Activated CD8-positive, alpha-beta memory T cell treated with anti-CD3 and anti-CD28 coated beads, Interleukin-2, amount 50 U/mL, for 1 hour (primary cell): ENCODE measurements around the gene ZACN.

Source experiments
- DNase-seq: peaks from one replicate; pipeline ENCODE4 v3.0.0-alpha.2; 2020; ENCODE audit errors: extremely low read depth

The ZACN gene

DNA sequence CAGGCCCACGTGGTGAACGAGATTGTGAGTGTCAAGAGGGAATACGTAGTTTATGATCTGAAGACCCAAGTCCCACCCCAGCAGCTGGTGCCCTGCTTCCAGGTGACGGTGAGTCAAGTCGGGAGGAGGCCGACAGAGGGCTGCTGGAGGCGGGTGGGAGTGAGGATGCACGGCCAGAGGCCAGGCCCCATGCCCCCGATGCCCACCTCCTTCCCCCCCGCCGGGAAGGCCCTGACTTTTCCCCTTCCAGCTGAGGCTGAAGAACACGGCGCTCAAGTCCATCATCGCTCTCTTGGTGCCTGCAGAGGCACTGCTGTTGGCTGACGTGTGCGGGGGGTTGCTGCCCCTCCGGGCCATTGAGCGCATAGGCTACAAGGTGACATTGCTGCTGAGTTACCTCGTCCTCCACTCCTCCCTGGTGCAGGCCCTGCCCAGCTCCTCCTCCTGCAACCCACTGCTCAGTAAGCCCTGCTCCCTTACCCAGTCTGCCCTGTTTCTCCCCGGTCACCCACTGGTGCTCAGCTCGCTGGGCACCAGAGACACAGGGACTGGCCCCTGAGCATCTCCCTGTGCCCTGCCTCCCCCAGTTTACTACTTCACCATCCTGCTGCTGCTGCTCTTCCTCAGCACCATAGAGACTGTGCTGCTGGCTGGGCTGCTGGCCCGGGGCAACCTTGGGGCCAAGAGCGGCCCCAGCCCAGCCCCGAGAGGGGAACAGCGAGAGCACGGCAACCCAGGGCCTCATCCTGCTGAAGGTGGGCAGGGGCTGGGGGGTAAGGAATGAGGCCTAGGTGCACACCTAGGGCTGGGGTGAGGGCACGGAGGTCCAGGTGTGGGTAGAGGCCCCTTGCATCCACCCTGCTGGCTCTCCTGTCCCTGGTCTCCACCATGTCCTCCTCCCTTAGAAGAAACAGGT is 2.6 kb downstream of the ZACN start:
- DNase-seq: no peak

DNA sequence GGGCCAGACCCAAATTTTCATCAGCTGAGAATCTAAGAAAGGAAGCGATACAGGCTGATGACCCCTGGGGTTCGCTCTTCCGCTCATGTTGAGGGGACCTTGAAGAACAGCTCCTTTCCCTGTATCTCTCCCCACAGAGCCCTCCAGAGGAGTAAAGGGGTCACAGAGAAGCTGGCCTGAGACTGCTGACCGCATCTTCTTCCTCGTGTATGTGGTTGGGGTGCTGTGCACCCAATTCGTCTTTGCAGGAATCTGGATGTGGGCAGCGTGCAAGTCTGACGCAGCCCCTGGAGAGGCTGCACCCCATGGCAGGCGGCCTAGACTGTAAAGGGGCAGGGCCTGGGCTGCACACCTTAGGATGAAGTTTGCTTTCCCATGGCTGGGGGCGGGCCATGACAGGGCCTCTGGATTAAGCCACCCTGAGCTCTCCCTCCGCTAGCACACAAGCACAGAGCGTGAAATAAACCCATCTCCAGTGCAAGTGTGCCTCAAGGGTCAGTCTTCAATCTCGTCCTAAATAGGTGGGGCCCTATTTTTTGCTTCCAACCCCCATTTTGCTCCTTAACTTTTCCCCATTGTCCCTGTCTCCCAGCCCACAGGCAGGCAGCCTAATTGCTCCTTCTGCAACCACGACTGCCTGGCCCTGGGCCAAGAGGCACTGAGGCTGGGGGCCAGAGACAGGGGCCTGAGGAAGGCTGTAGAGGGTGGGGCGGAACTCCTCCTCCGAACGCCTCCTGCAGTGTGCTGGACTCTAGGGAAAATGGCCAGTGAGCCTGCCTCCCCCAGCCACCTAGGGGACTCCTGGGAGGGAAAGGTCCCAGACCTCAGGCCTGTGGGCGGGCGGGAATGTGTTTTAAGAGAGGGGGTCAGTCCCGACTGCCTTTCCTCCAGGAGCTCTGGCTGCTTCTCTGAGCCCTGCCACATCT is 3.6 kb downstream of the ZACN start:
- DNase-seq: no peak

DNA sequence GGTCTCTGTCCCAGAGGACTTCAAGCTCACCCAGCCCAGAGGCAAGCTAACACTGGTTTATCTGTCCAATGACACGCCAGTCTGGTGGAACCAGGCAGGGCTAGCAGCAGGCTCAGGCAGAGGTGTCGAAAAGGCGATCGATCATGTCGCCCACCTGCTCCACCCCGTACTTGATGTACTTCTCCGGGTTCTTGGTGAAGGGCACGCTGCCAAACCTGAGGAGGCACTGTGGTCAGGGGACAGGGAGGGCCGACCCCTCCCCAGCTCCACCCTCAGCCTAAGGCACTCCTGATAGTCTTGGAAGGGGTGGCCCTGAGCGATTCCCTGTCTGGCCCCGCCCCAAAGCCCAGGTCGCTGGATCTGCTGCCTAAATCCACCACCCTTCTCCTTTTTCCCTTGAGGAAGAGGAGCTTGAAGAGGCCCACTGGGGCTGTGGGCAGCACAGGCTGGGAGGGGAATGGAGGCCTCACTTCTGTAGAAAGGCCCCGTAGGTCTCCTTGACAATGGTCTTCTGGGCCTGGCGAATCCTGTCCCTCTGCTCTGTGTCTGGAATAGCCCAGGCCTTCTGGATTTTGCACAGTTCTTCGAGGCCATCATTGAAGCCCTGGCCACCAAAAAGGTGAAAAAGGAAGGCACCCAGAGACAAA is 4.7 kb downstream of the ZACN start:
- DNase-seq: no peak

DNA sequence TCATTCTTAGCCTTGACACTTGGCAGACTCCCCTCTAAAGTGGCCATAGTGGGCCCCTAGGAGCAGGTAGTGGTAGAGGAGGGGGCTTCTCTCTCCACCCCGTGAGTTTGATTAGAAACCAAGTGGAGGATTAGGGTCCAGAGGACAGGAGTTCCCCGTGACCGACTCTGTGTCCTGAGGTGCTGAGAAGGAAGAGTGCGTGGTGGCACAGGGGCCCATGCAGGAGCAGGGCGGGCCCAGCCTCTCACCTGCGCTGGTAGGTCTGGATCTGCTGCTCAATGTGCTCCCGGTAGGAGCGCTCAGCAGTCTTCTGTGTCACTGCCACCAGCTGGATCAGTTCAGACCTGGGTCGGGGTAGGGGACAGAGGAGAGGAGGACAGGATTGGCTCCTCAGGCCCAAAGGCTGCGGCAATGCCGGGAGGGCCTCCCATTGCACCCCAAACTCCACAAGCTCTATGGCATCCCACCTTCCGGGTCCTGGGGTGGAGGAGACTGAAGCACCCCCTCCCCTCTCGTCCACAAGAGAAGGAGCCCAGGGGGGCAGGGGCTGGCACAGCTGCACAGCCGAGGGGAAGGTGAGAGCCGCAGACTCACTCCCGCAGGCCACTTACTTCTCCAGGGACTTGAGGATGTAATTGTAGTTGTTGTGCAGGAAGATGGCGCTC is 6.2 kb downstream of the ZACN start:
- DNase-seq: no peak

DNA sequence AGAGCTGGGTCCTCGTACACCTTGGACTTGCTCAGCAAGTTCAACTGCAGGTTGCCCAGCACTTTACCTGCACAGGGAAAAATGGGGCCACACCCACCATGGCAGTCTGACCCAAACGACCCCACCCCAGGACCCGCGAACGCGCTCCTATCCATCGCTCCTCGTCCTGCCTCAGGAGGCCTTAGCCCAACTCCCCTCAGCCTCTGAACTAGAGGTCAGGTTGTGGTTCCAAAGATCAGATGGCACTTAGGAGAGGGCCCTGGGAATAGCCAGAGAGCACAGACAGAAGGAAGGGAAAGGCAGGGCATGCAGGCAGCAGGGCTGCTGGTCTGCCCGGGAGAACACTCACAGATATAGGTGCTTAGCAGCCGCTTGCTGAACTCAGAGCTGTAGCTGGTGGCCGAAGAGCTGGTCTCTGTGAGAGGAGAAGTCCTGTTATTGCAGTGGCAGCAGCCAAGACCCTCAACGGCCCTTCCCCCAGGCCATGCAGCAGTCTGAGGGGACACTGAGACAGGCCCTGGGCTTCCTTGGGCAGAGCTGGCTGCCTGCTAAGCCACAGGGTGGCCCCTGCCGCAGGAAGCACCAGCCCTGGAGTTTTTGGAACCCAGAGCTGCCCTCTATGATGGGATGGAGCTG is 6.9 kb downstream of the ZACN start:
- DNase-seq: no peak

DNA sequence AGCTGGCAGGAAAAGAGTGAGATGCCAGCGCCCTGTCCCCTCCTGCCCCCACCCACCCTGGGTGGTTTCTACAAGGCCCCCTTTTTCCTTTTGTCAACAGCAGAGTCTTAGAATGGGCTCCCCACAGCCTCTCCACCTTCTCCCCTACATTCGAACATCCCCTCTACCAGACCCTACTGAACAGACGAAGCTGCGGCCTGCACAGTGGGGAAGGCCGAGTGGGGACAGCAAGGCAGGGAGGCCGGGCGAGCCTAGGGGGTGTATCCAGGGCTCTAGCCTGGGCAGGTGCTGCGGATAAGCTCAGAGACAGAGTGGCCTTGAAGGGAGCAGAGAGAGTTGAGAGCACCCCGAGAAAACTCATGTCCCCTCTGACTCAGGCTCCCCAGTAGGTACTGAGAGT is 7.4 kb downstream of the ZACN start:
- DNase-seq: no peak

DNA sequence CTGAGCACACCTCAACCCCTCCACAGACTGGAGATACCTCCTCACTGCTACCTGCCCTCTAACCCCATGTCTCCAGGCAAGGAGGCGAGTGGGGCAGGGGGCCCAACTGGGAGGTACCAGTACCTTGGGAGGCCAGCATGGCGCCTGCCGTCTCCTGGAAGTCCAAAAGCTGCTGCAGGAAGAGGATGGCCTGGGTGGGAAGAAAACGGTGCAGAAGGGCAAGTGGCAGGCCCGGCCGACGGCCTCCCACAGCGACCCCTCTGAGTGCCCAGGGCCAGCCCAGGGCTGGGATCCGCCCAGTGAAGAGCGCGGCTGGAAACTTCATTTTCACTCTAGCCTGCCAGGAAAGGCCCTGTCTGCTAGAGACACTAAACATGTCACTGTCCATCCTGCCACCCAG is 8.5 kb downstream of the ZACN start:
- no peak for DNase-seq

DNA sequence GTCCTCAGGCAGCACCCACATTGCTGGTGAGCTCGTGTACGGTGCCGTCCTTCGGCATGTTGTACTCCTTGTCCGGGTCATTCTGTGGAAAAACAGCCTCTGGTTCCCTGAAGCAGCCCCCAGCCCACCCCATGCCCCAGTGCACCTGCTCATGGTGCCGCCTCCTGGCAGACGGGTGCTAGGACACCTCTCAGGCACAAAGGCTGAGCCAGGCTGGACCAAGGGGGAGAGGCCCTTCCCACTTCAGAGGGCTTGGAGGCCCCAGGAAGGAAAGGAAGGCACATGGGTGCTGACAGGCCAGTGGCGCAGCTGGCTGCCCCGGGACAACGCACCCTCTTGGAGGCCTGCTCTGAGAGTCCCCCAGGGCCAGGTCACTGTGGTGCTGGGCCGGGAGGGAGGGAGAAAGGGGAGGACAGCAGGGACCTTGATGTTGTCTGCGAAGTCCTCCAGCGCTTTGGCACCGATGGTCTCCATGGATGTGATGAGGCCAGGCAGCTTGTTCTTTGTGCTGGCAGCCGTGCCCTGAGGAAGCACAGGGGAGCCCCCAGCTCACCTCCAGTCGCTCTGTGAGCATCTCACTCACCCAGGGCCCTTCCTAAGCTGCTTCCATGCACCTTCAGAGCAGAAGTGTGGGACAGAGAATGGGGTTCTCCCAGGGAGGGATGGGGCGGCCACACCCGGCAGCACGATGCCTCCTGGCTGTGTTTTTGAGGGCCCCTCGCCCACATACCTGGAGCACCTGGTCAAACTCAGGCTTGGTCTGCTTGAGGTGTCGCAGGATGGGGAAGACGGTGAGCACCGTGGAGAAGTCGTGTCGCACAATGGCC is 9.3 kb downstream of the ZACN start:
- DNase-seq: no peak

DNA sequence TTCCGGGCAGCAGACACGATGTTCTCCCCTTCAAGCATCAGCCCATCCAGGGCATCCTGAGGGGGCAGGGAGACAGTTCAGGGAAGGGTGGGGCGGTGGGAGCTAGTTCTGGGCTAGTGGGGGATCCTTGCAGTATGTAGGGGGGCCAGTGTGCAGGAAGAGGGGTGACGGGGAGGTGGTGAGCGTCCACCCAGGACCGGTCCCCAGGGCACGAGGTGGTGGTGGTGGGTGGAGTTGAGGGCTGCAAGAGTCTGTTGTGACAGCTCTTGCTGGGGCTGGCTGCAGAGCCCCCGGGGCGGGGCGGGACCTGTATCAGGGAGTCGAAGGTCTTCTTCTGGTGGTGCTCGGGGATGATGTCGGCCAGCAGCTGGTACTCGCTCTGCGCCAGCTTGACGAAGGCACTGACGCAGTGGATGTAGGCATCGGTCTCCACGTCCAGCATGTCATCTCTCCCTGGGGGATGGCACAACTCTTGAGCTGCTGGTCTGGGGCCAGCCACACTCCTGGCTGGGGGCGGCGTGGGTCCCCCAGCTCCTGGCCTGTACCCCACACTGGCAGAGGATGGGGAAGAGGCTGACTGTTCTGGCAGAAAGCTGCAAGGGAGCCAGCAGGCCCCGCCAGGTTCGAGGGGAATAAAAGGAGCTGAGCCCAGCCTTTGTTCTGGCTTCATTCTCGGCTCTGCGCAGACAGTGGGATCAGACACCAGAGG is 10.0 kb downstream of the ZACN start:
- DNase-seq: no peak

DNA sequence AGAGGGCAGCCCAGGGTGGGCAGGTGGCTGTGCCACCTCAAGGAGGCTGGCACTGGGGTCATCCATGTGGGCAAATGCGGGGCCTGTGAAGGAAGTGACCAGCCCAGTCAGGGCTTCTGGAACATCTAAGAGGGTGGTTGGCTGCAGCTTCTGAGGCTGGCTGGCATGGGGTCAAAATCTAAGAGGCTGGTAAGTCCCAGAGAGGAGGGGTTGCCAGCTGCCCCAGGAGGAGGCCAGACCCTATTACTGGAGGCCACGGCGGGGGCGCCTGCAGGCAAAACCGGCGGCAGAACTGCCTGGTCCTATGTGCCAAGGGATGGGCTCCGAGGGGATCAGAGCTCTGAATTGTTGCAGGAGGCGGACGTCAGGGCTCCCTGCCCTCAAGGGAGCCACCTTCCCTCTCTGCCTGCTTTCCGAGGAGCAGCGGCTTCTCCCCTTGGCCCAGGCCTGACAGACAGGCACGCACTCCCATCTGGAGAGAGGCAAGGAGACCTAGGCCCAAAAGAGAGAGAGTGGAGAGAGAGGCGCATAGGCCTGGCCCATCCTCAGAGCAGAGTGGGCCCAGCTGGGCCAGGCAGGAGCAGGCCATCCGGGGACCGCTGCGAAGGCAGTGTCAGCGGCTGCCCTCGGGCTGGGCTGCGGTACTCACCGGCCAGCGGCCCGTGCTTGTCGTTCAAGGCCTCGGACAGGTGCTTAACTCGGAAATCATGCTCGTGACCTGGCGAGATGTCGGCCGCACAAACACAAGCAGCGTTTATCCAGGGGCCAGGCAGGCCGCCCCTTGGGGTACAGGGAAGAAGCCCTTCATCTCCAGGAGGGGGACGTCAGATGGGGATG is 10.9 kb downstream of the ZACN start:
- no peak for DNase-seq

DNA sequence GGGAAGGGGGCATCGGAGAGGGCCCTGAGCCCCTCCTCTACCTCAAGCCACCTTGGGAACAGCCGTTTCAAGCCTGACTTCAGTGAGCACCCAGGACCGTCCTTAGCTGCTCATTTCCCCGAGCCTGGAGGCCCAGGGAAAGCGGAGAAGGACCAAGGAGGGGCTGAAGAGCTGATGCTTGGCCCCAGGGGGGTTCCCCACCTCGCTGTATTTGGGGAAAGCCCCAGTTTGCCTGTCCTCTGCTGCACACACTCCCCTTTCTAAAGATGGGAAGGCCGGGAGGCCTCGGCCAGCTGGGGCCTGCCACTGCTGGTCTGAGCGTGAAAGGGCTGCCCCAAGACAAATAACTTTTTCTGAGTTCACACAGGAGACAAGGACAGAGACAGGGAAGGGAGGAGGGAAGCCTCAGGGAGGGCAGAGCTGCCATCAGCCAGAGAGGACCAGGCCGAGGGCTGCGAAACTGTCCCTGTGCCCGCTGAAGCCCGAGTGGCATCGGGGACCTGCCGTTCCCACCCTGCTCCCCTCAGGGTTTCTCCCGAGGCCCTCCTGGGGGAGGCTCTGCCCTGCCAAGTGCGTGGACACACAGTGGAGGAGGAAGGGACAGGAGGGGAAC is 11.6 kb downstream of the ZACN start:
- no peak for DNase-seq

DNA sequence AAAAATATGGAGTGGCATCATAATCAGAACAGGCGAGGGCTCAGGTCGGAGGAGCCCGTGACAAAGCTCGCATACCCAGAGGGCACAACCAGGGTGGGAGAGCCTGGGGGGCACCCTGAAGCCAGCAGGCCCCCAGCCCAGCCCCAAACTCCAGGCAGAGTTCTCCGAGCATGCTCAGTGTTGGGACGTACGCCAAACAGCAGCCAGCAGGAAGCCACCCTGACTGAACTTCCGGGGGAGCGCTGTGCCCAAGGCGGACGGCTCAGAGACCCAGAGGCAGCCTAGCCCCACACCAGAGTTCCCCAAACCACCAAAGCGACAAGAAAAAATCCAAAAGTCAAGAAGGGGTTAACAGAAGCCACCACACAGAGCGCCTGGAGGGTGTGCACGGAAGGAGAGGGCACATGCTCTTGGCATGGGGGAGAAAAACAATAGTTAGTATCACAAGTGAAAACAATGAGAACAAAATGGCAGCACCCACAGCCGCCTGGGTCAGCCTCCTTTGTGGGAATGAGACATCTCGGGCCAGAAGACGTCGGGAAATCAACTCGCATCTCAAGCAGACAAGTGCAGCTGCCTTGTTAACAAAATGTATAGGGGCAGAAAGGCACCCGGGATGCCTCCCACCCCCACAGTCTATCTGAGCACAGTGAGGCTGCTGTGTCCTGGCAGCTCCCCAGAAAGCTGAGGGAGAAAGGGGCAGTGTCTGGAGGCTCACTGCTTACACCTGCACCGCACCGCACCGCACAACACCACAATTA is 12.7 kb downstream of the ZACN start:
- DNase-seq: no peak

DNA sequence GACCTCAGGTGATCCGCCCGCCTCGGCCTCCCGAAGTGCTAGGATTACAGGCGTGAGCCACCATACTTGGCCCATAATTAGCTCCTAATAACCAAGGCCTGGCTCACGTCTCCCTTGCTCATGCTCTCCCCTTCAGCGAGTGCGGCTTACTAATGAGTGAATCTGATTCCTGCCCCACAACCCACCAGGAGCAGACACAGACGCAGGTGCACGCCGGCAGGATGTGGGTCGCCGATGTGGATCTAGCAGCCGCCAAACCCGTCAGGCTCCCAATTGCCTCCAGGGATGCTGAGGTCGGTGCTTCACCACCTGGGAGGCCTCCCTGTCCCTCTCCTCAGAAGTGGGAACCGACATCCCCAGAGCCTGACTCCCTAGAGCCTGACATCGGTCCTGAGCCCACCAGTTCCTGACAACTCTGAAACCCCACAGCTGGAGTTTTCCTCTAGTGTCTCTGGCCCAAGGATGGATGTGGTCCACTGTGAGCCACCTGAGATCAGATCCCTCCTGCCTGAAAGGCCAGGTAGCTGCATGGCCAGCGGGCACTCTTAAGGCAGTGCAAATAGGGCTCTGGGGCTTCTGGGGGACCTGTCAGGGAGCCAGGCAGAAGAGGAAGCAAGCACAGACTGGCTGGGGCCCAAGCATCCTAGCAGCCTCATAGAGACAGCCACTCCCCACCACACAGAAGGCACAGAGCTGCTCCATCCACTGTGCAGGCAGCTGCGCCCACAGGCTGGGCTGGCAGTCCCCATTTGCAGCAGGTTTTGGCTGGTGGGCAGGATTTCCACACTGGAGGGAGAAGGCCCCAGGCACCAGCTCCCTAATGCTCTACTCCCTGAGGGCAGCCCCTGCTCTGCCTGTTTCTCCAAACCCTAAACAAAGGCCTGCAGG is 13.8 kb downstream of the ZACN start:
- DNase-seq: no peak

DNA sequence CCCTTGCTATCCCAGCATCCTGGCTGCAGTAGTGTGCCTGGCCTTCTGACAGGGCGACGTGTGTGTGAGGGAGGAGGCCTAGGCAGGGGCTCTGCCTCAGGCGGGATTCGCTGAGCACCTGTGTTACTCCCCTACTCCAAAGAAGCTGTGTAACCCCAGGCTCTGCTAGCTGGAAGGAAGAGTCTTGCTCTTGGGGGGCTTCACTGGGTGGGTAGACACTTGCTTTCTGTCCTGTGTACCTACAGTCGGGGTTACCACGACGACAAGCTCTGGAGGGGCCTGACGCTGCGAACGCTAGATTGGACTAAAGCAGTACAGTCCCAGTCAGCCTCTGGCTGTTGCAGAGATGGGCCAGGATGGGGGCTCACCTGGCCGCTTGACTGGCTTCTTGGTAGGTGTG is 15.1 kb downstream of the ZACN start:
- no peak for DNase-seq

DNA sequence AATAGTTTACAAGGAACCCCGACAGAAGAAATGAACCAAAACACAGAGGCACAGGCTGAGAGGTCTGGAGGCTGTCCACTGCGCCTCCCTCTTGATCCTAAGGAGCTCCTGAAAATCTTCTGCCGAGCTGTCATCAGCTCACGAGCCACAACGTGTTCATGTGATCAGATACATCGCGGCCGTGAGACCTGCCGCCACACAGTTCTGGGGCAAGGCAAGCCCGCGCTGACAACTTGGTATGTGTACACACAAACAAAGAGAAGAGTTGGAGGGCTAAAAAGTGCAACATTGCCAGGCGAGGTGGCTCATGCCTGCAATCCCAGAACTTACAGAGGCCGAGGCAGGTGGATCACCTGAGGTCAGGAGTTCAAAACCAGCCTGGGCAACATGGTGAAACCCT is 17.0 kb downstream of the ZACN start:
- DNase-seq: no peak

DNA sequence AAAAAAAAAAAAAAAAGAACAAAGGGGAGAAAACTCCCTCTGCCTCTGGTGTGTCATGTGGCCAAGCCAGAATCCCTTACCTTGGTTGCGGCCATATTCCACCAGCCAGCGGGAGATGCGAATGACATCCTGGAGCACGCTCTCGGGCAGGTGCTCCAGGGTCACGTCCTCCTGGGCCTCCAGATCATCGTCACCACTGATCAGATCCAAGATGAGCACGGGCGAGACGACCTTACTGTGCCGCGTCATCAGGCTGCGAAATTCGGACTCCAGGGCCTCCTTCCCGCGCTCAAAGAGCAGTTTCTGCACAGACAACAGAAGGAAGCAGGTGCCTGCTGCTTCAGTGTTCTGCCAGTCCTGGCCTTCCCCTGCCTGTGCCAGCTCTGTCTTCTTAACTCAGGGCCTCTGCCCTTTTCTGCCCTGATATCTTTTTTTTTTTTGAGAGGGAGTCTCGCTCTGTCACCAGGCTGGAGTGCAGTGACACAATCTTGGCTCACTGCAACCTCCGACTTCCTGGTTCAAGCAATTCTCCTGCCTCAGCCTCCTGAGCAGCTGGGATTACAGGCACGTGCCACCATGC is 18.8 kb downstream of the ZACN start:
- no peak for DNase-seq
